MCF 10A (cell line): ENCODE results near the gene KLHL40. TPM values are rescaled to one million over a fixed set of nuclear protein-coding genes. Genes with fewer than 3 reads are reported as not detected.
A peak's percentile ranks its signal among the peaks of the same experiment; 100 is the strongest.

Experiments
- BruUV-seq: library from RNA; stranded (reverse); fragments of 400-500 nt; replicated peaks from 2 replicates; lab custom pipeline; 2021; lab: Mats Ljungman, UMichigan
- CTCF ChIA-PET: fragments of 300-600 bp; sonication (Branson Sonifier 250); formaldehyde crosslinking; extraction: SDS; loops from one replicate; lab custom pipeline; 2021; ENCODE audit warnings: antibody characterized with exemption, inconsistent platforms; lab: Yijun Ruan, JAX
- POLR2A ChIA-PET: fragments of 300-600, 350-650 bp; sonication (Branson Sonifier 250); formaldehyde crosslinking; extraction: SDS; loops from one replicate; lab custom pipeline; 2020; ENCODE audit warnings: antibody characterized with exemption, inconsistent platforms; lab: Yijun Ruan, JAX
- DNase-seq: peaks from one replicate; pipeline ENCODE4 v3.0.0-alpha.2; 2018; ENCODE audit not compliant: unreplicated experiment
- H3K27ac Mint-ChIP-seq: one replicate; pipeline ENCODE4 v1.8.0; 2022; ENCODE audit warnings: mild to moderate bottlenecking, low read depth, mixed read lengths; ENCODE audit not compliant: unreplicated experiment
- H3K27me3 Mint-ChIP-seq: one replicate; pipeline ENCODE4 v1.8.0; 2022; ENCODE audit warnings: mixed read lengths; ENCODE audit not compliant: insufficient read depth, unreplicated experiment
- H3K36me3 Mint-ChIP-seq: one replicate; pipeline ENCODE4 v1.8.0; 2022; ENCODE audit warnings: mild to moderate bottlenecking, moderate library complexity, mixed read lengths; ENCODE audit not compliant: insufficient read depth, unreplicated experiment
- H3K4me1 Mint-ChIP-seq: one replicate; pipeline ENCODE4 v1.8.0; 2022; ENCODE audit warnings: mixed read lengths; ENCODE audit not compliant: insufficient read depth, unreplicated experiment
- H3K4me3 Mint-ChIP-seq: one replicate; pipeline ENCODE4 v1.8.0; 2022; ENCODE audit warnings: mild to moderate bottlenecking, moderate library complexity, mixed read lengths; ENCODE audit not compliant: unreplicated experiment
- H3K9me3 Mint-ChIP-seq: one replicate; pipeline ENCODE4 v1.8.0; 2022; ENCODE audit warnings: mixed read lengths; ENCODE audit not compliant: unreplicated experiment
- intact Hi-C: fragments of 100-400 bp; cut with micrococcal nuclease; formaldehyde crosslinking; loops from 2 replicates; pipeline ENCODE4 v1.14.1; 2022
- total RNA-seq: library from RNA; stranded (reverse); gene quantifications from 2 replicates; pipeline ENCODE4 v1.2.3, GENCODE V29; 2022
- TF ChIP-seq, protein P1 (sequence below): fragments of 200-600 bp; IDR thresholded peaks from one replicate; pipeline ENCODE4 v1.8.0; 2022; ENCODE audit warnings: antibody characterized with exemption, mild to moderate bottlenecking; ENCODE audit not compliant: unreplicated experiment

Gene KLHL40
- total RNA-seq, 1 experiment from 2014 or later = not detected

DNA sequence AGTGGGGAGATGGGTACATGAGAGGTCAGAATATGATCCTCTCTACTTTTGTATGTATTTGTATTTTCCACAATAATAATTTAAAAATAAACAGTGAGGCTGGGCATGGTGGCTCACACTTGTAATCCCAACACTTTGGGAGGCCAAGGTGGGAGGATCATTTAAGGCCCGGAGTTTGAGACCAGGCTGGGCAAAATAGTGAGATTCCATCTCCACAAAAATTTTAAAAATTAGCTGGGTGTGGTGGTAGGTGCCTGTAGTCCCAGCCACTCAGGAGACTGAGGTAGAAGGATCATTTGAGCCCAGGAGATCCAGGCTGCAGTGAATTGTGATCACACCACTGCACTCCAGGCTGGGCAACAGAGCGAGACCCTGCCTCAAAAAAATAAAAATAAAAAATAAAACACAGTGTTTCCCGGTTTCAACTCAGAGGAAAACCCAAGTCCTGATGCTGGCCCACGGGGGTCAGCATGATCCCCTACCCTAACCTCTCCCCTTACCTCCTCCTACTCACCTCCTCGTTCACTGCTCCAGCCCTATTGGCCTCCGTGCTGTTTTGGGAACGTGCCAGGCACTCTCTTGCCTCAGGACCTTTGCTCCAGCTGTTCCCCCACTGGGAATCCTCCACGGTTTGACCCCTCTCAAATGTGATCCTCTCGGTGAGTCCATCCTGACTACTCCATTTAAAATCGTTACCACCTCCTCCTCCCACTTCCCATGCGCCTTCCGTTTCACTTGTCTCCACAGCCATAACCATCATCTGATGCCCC, 2.9 kb upstream of the KLHL40 start:
- intact Hi-C loops = no loop called here
- CTCF ChIA-PET = no interaction called here

GRCh38 chr3:42683875-42684598, 1.3 kb upstream of the KLHL40 start:
- peaks cover 1% of the 10 kb centered on the region for H3K27me3 Mint-ChIP-seq
- H3K4me3 Mint-ChIP-seq = no peak overlapping the region
- intact Hi-C loops = no loop called here
- H3K4me1 Mint-ChIP-seq = peaks cover 19% of the 10 kb centered on the region
- BruUV-seq = no TSS peak
- no peaks in the 10 kb centered on the region for H3K9me3 Mint-ChIP-seq
- TF ChIP-seq, protein P1, sequence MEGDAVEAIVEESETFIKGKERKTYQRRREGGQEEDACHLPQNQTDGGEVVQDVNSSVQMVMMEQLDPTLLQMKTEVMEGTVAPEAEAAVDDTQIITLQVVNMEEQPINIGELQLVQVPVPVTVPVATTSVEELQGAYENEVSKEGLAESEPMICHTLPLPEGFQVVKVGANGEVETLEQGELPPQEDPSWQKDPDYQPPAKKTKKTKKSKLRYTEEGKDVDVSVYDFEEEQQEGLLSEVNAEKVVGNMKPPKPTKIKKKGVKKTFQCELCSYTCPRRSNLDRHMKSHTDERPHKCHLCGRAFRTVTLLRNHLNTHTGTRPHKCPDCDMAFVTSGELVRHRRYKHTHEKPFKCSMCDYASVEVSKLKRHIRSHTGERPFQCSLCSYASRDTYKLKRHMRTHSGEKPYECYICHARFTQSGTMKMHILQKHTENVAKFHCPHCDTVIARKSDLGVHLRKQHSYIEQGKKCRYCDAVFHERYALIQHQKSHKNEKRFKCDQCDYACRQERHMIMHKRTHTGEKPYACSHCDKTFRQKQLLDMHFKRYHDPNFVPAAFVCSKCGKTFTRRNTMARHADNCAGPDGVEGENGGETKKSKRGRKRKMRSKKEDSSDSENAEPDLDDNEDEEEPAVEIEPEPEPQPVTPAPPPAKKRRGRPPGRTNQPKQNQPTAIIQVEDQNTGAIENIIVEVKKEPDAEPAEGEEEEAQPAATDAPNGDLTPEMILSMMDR = no peak
- peak overlapping the region; percentile 82 for H3K27ac Mint-ChIP-seq
- DNase-seq = peak; percentile 97
- H3K36me3 Mint-ChIP-seq = no peaks in the 10 kb centered on the region
- ChIA-PET POLR2A (interaction anchor here (0.6 to 2.6 kb wide), 15 partner anchors 9 to 103 kb away, joined by 3 to 13 read pairs (median 3); no protein-coding TSS in a partner anchor), CTCF (interaction anchor here (0.6 kb wide), 1 partner anchor 78 kb away, joined by 6 read pairs; no protein-coding TSS in a partner anchor)

More for the DNA sequence above, 2.9 kb upstream of the KLHL40 start:
- no peak for DNase-seq
- H3K9me3 Mint-ChIP-seq = peaks cover 3% of the 10 kb centered on the region
- peaks cover 19% of the 10 kb centered on the region for H3K4me1 Mint-ChIP-seq
- no peaks in the 10 kb centered on the region for H3K36me3 Mint-ChIP-seq
- no TSS peak for BruUV-seq
- POLR2A ChIA-PET = interaction anchor here (0.7 to 1.2 kb wide), 4 partner anchors 13 to 67 kb away, joined by 3 to 4 read pairs (median 4); no protein-coding TSS in a partner anchor
- TF ChIP-seq, protein P1 = no peak
- H3K27ac Mint-ChIP-seq = peak overlapping the region; percentile 82
- H3K27me3 Mint-ChIP-seq = no peaks in the 10 kb centered on the region
- H3K4me3 Mint-ChIP-seq = no peak overlapping the region

DNA sequence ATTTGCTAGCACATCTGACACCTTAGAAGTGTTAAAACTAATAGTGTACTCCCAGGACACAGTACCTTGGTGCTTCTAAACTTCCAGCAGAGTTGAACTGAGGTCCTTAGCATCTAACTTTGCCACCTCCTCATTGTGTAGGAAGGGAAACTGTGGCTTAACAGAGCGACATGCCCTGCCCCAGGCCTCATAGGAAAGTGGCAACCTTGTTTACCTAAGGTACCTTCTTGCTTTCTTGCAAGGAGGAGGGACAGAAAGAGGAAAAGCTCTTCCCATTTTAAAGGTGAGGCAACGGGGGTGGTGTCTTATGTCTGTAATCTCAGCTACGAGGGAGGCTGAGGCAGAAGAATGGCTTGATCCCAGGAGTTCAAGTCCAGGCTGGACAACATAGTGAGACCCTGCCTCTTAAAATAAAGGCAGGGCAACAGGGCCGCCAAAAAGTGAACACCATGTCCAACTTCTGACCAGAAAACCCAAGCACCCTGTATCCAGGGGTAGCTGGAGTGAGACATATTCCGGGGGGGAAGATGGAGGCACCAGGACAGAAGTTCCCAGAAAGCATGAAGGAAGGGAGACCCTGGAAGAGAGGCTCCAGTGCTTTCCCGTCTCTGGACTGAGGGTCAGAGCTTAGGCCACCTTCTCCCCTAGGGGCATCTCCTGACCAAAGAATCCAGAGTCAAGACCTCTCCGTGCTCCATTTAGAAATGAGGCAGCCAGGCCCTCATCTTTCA, 540 bp upstream of the KLHL40 start:
- no TSS peak for BruUV-seq
- Mint-ChIP-seq H3K9me3 (no peaks in the 10 kb centered on the region), H3K36me3 (no peaks in the 10 kb centered on the region), H3K27ac (peak overlapping the region; percentile 82), H3K4me1 (peaks cover 19% of the 10 kb centered on the region), H3K27me3 (peaks cover 9% of the 10 kb centered on the region), H3K4me3 (no peak overlapping the region)
- DNase-seq = no peak
- CTCF ChIA-PET = no interaction called here
- POLR2A ChIA-PET = interaction anchor here (0.7 to 2.6 kb wide), 12 partner anchors 10 to 253 kb away, joined by 3 to 13 read pairs (median 4); no protein-coding TSS in a partner anchor
- intact Hi-C loops = no loop called here
- TF ChIP-seq, protein P1 = no peak
